Lung (tissue), 12 donors: ENCODE measurements around the gene ACBD6. TPM values are rescaled to one million over a fixed set of nuclear protein-coding genes. Genes with fewer than 3 reads are reported as not detected.
A peak's percentile ranks its signal among the peaks of the same experiment; 100 is the strongest.

ENCODE experiments used
- ATAC-seq: fragments of 200-7000 bp; cut with Tn5 transposase; one replicate; pipeline ENCODE4 v1.9.1; 2020; ENCODE audit warnings: moderate number of reproducible peaks; ENCODE audit not compliant: insufficient read depth, low FRiP score
- DNase-seq, 3 donors: peaks; one replicate each; pipeline ENCODE4 v3.0.0-alpha.2; 2013 to 2017
- H3K27ac ChIP-seq, 2 donors: one replicate each; pipeline ENCODE4 v1.5.1; 2013; ENCODE audit warnings: mild to moderate bottlenecking in 2 of 2, moderate library complexity in 2 of 2, control low read depth in 1 of 2, inconsistent platforms in 1 of 2, low read depth in 1 of 2, low read length in 1 of 2
- H3K27me3 ChIP-seq, 3 donors: one replicate each; pipeline ENCODE4 v1.5.1; 2013; ENCODE audit warnings: low read length in 2 of 3; ENCODE audit not compliant: control insufficient read depth in 3 of 3, insufficient read depth in 3 of 3
- H3K36me3 ChIP-seq, 4 donors: one replicate each; pipeline ENCODE4 v1.5.1; 2013; ENCODE audit warnings: low read length in 4 of 4, mild to moderate bottlenecking in 1 of 4, moderate library complexity in 1 of 4; ENCODE audit not compliant: control insufficient read depth in 4 of 4, insufficient read depth in 4 of 4
- H3K4me1 ChIP-seq, 5 donors: one replicate each; pipeline ENCODE4 v1.5.1; 2013; ENCODE audit warnings: low read length in 5 of 5, mild to moderate bottlenecking in 2 of 5, moderate library complexity in 1 of 5; ENCODE audit not compliant: control insufficient read depth in 5 of 5, insufficient read depth in 5 of 5
- H3K4me3 ChIP-seq: one replicate; pipeline ENCODE4 v1.5.1; 2013; ENCODE audit warnings: mild to moderate bottlenecking, control low read depth, moderate library complexity
- H3K9ac ChIP-seq, 2 donors: one replicate each; pipeline ENCODE4 v1.5.1; 2013; ENCODE audit warnings: low read length in 2 of 2, control low read depth in 1 of 2; ENCODE audit not compliant: insufficient read depth in 1 of 2
- H3K9me3 ChIP-seq, 4 donors: one replicate each; pipeline ENCODE4 v1.5.1; 2013; ENCODE audit warnings: low read length in 3 of 4, mild to moderate bottlenecking in 1 of 4, moderate library complexity in 1 of 4; ENCODE audit not compliant: control insufficient read depth in 4 of 4, insufficient read depth in 3 of 4
- CTCF ChIP-seq: IDR thresholded peaks from 2 replicates; pipeline ENCODE4 v1.5.1; 2012; ENCODE audit warnings: mild to moderate bottlenecking; ENCODE audit errors: control extremely low read depth, extremely low read depth
- WGBS, 2 donors: extraction: QIAGEN DNeasy Blood & Tissue Kit; methylation state at CpG; one replicate each; pipeline ENCODE4 v1.1.7; 2013; 5-methylcytosine and 5-hydroxymethylcytosine counted together
- polyA plus RNA-seq, 2 donors: library from polyadenylated mRNA; stranded (reverse); fragments of 200-250 nt; gene quantifications; one replicate each; pipeline ENCODE4 v1.2.1, GENCODE V29; 2013
- total RNA-seq, 2 donors: library from RNA; depleted of rRNA in 1 of 2; stranded (reverse); fragments of >200 nt in 1 of 2; gene quantifications; one replicate each; pipeline ENCODE4 v1.2.1, GENCODE V29; 2014 to 2021
- donor health status: control.
- donor health status: control.
- donor health status: Bipolar disorder and iron deficiency.
- donor health status: healthy.
- donor health status: DM: yes; HTN: yes; CAD: no.

Gene ACBD6
- total and polyA plus RNA-seq, 4 donors, result 28.1 to 53.3 (median 41.1) TPM

GRCh38 chr1:180407051-180407450, 95.3 kb downstream of the ACBD6 start:
- Histone ChIP-seq H3K4me3 (no peak overlapping the region), H3K27me3 (no peaks in the 10 kb centered on the region), H3K9ac (no peak overlapping the region), H3K36me3 (peaks cover 0 to 7% (median 1%) of the 10 kb centered on the region in 4 donors), H3K27ac (no peak overlapping the region), H3K4me1 (peaks cover 0 to 3% (median 0%) of the 10 kb centered on the region in 5 donors), H3K9me3 (peaks cover 0 to 2% (median 0%) of the 10 kb centered on the region in 4 donors)
- no peak for ATAC-seq
- 73 to 81% methylated on average over 2 of the region's 2 CpGs for WGBS, 2 donors
- DNase-seq, result peak in 2 of 3 donors; percentile 25 to 39
- TF ChIP-seq CTCF, result no peak

GRCh38 chr1:180402551-180402950, 99.8 kb downstream of the ACBD6 start:
- H3K9me3 ChIP-seq, result no peaks in the 10 kb centered on the region
- ATAC-seq, result no peak
- peak overlapping the region in 1 of 2 donors; percentile 39 for H3K27ac ChIP-seq
- no peak overlapping the region for H3K9ac ChIP-seq
- H3K27me3 ChIP-seq, result no peaks in the 10 kb centered on the region
- TF ChIP-seq CTCF, result no peak
- H3K4me3 ChIP-seq, result no peak overlapping the region
- 62 to 80% methylated on average over 6 of the region's 6 CpGs for WGBS, 2 donors
- no peak for DNase-seq
- peaks cover 0 to 2% (median 0%) of the 10 kb centered on the region in 4 donors for H3K36me3 ChIP-seq
- peaks cover 0 to 3% (median 0%) of the 10 kb centered on the region in 5 donors for H3K4me1 ChIP-seq

DNA sequence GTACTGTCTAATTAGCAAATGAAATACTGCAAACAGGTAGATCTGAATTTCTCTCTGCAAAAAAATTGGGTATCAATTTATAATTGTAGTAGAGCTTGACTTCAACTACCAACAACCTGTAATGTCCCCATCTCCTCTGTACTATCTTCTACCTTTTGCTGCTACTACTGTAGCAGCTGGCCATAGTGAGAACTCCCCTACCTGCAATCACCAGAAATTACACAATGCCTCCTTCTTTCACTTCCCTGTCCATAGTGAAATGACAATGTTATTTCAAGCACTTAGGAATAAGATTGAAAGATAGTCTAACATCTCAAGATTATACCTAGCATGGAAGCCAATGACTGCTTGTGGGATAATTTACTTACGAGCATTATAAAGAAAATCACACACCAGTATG, 100.4 kb downstream of the ACBD6 start:
- H3K9me3 ChIP-seq, result no peaks in the 10 kb centered on the region
- no peak overlapping the region for H3K4me3 ChIP-seq
- ATAC-seq (no peak), DNase-seq (no peak)
- H3K4me1 ChIP-seq, result peaks cover 0 to under 1% (median 0%) of the 10 kb centered on the region in 5 donors
- TF ChIP-seq CTCF, result no peak
- no peak overlapping the region for H3K9ac ChIP-seq
- H3K36me3 ChIP-seq, result peaks cover 0 to 3% (median under 1%) of the 10 kb centered on the region in 4 donors
- WGBS, 2 donors, result 71 to 89% methylated on average over 1 of the region's 1 CpG
- H3K27me3 ChIP-seq, result no peaks in the 10 kb centered on the region
- H3K27ac ChIP-seq, result no peak overlapping the region

GRCh38 chr1:180397175-180397574, 105.2 kb downstream of the ACBD6 start:
- peaks cover 0 to 15% (median 6%) of the 10 kb centered on the region in 4 donors for H3K36me3 ChIP-seq
- peaks cover 0 to 4% (median 1%) of the 10 kb centered on the region in 4 donors for H3K9me3 ChIP-seq
- WGBS, 2 donors, result 37 to 69% methylated on average over 4 of the region's 4 CpGs
- H3K9ac ChIP-seq, result no peak overlapping the region
- H3K4me3 ChIP-seq, result no peak overlapping the region
- no peak for TF ChIP-seq CTCF
- H3K27ac ChIP-seq, result no peak overlapping the region
- DNase-seq (peak in 1 of 3 donors; percentile 7), ATAC-seq (no peak)
- H3K27me3 ChIP-seq, result no peaks in the 10 kb centered on the region
- H3K4me1 ChIP-seq, result no peaks in the 10 kb centered on the region
